Measurements from ENCODE around the gene LYPLAL1.

- TF ChIP-seq, protein P1, sequence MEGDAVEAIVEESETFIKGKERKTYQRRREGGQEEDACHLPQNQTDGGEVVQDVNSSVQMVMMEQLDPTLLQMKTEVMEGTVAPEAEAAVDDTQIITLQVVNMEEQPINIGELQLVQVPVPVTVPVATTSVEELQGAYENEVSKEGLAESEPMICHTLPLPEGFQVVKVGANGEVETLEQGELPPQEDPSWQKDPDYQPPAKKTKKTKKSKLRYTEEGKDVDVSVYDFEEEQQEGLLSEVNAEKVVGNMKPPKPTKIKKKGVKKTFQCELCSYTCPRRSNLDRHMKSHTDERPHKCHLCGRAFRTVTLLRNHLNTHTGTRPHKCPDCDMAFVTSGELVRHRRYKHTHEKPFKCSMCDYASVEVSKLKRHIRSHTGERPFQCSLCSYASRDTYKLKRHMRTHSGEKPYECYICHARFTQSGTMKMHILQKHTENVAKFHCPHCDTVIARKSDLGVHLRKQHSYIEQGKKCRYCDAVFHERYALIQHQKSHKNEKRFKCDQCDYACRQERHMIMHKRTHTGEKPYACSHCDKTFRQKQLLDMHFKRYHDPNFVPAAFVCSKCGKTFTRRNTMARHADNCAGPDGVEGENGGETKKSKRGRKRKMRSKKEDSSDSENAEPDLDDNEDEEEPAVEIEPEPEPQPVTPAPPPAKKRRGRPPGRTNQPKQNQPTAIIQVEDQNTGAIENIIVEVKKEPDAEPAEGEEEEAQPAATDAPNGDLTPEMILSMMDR (IDR thresholded peaks at IDR 0.05): no peak
- no peak for TF ChIP-seq ZFX (IDR thresholded peaks at IDR 0.05; ENCODE audit: borderline replicate concordance)
Observed at GRCh38 chr1:219206350-219206749, 32.7 kb downstream of the LYPLAL1 start.

Data from 22Rv1 (cell line).